Activated naive CD8-positive, alpha-beta T cell (primary cell): Measurements from ENCODE around the gene ARHGEF7.

Source experiments
- H3K27ac Mint-ChIP-seq: one replicate; pipeline ENCODE4 v1.8.0; 2021; ENCODE audit warnings: mixed read lengths
- H3K27me3 Mint-ChIP-seq: one replicate; pipeline ENCODE4 v1.8.0; 2021; ENCODE audit warnings: mixed read lengths
- H3K36me3 Mint-ChIP-seq: one replicate; pipeline ENCODE4 v1.8.0; 2021; ENCODE audit warnings: mixed read lengths
- H3K4me1 Mint-ChIP-seq: one replicate; pipeline ENCODE4 v1.8.0; 2021; ENCODE audit warnings: low read depth, mixed read lengths
- H3K4me3 Mint-ChIP-seq: one replicate; pipeline ENCODE4 v1.8.0; 2021; ENCODE audit warnings: mild to moderate bottlenecking, mixed read lengths
- H3K9me3 Mint-ChIP-seq: one replicate; pipeline ENCODE4 v1.8.0; 2021; ENCODE audit warnings: low read depth, mixed read lengths

Gene ARHGEF7

GRCh38 chr13:111119966-111120365, 4.9 kb downstream of the ARHGEF7 start:
- H3K9me3 Mint-ChIP-seq = no peaks in the 10 kb centered on the region
- no peak overlapping the region for H3K27ac Mint-ChIP-seq
- H3K4me3 Mint-ChIP-seq = no peak overlapping the region
- peaks cover 3% of the 10 kb centered on the region for H3K36me3 Mint-ChIP-seq
- peaks cover 19% of the 10 kb centered on the region for H3K27me3 Mint-ChIP-seq
- H3K4me1 Mint-ChIP-seq = peaks cover 4% of the 10 kb centered on the region

DNA sequence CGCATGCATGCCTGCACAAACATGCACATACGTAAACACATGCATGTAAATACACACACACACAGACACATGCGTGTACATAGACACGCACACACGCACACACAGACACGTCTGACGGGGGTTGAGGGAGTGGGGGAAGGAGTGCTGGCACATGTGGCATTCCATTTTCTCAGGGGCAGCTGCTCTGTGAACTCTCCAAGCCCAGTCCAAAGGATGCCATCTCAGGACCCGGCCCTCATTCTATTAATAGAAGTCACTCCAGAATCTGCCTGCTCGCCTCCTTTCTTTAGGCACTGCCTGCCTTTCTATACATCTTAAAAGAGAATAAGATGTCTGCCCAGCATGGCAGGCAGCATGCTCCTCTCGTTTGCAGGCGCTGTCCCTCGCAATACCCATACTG, 5.3 kb downstream of the ARHGEF7 start:
- peaks cover 4% of the 10 kb centered on the region for H3K4me1 Mint-ChIP-seq

DNA sequence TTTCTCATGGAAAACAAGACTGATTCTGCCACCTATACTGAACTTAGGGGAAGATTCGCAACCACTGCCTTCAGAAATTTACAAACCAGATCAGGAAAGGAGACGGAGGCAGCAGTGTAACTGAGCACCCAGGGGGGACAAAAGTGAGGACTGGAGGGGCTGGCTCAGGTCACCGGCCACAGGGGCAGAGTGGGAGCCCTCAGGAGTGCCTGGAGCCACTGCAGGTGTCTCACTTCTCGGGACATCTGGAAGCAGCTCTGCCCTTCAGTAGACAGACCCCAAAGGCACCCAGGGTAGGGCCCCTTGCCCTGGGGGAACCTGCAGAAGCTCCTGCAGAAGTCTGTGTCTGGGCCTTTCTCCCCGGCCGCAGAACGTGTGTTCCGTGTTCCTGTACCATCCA, 5.8 kb downstream of the ARHGEF7 start:
- Mint-ChIP-seq H3K36me3 (peaks cover 3% of the 10 kb centered on the region), H3K27ac (no peak overlapping the region), H3K9me3 (no peaks in the 10 kb centered on the region), H3K4me1 (peaks cover 4% of the 10 kb centered on the region), H3K4me3 (no peak overlapping the region), H3K27me3 (peaks cover 18% of the 10 kb centered on the region)

More for the DNA sequence above, 5.3 kb downstream of the ARHGEF7 start:
- Mint-ChIP-seq H3K36me3 (peaks cover 3% of the 10 kb centered on the region), H3K27ac (no peak overlapping the region), H3K4me3 (no peak overlapping the region), H3K9me3 (no peaks in the 10 kb centered on the region), H3K27me3 (peaks cover 19% of the 10 kb centered on the region)

DNA sequence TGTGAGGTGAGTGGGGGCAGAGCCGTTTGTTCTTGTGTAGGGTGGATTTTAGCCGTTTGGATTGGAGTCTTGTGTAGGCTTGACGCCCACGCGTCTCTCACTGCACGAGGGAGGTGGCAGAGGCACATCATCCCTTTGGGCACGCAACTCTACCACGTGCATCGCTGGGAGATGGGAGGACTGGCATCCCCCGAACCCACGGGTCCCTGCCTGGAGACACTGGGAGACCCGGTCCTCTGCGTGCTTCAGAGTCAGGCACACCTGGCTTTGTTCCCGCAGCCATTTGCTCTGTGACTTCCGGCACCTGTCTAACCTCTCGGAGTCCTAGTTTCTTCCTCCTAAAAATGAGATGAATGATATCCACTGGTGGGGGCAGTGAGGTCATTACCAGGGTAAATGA, 6.4 kb downstream of the ARHGEF7 start:
- H3K27me3 Mint-ChIP-seq = peaks cover 14% of the 10 kb centered on the region
- no peak overlapping the region for H3K27ac Mint-ChIP-seq
- H3K4me1 Mint-ChIP-seq = no peaks in the 10 kb centered on the region

GRCh38 chr13:111122056-111122455, 6.9 kb downstream of the ARHGEF7 start:
- H3K4me1 Mint-ChIP-seq = no peaks in the 10 kb centered on the region
- H3K27ac Mint-ChIP-seq = no peak overlapping the region
- H3K36me3 Mint-ChIP-seq = no peaks in the 10 kb centered on the region
- H3K9me3 Mint-ChIP-seq = no peaks in the 10 kb centered on the region
- no peak overlapping the region for H3K4me3 Mint-ChIP-seq
- H3K27me3 Mint-ChIP-seq = peaks cover 10% of the 10 kb centered on the region

More for the DNA sequence above, 6.4 kb downstream of the ARHGEF7 start:
- no peaks in the 10 kb centered on the region for H3K36me3 Mint-ChIP-seq
- no peak overlapping the region for H3K4me3 Mint-ChIP-seq
- no peaks in the 10 kb centered on the region for H3K9me3 Mint-ChIP-seq

- Mint-ChIP-seq H3K9me3 (no peaks in the 10 kb centered on the region), H3K4me1 (no peaks in the 10 kb centered on the region), H3K36me3 (no peaks in the 10 kb centered on the region), H3K27me3 (peaks cover 8% of the 10 kb centered on the region), H3K4me3 (no peak overlapping the region), H3K27ac (no peak overlapping the region)
Observed at GRCh38 chr13:111122631-111123030, 7.5 kb downstream of the ARHGEF7 start.

DNA sequence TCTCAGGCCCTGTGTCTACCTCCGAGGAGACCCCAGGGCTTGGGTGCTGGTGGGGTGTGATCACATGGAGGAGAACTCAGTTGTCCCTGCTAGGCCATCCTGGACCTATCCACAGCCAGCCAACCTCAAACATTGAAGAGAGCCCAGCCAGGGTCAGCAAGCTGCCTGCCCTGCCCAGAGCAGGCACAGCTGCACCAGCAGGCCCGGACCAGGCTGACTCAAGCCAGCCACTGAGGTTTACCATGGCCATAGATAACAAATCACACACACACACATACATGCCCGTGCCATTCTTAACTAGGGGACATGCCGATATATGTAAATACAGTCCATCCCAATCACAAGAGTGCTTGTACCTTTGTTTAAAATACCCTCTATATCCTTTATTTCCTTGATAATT, 8.1 kb downstream of the ARHGEF7 start:
- Mint-ChIP-seq H3K36me3 (no peaks in the 10 kb centered on the region), H3K27ac (no peak overlapping the region), H3K27me3 (peaks cover 3% of the 10 kb centered on the region), H3K4me1 (no peaks in the 10 kb centered on the region), H3K9me3 (no peaks in the 10 kb centered on the region), H3K4me3 (no peak overlapping the region)

GRCh38 chr13:111123649-111124048, 8.5 kb downstream of the ARHGEF7 start:
- peaks cover 3% of the 10 kb centered on the region for H3K27me3 Mint-ChIP-seq
- no peak overlapping the region for H3K4me3 Mint-ChIP-seq
- H3K27ac Mint-ChIP-seq = no peak overlapping the region
- no peaks in the 10 kb centered on the region for H3K36me3 Mint-ChIP-seq
- no peaks in the 10 kb centered on the region for H3K9me3 Mint-ChIP-seq
- no peaks in the 10 kb centered on the region for H3K4me1 Mint-ChIP-seq

DNA sequence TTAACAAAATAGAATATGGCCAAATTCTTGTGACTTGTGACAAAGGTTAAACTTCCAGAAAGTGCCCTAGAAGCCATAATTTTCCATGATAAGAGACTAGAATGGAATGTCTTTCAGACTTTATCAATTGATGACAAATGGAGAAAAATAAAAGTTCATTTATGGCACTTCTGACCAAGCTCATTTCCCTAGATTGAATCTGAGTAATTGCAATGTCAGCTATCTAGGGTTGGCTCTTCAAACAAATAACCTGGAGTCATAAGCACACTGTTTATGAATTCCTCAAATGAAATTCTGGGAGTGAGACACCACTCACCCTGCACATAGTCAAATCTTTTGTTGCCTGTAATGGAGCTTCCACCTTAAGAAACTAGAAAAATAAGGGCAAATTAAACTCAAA, 11.4 kb downstream of the ARHGEF7 start:
- H3K36me3 Mint-ChIP-seq = no peaks in the 10 kb centered on the region
- H3K4me1 Mint-ChIP-seq = no peaks in the 10 kb centered on the region
- H3K27ac Mint-ChIP-seq = no peak overlapping the region
- H3K9me3 Mint-ChIP-seq = no peaks in the 10 kb centered on the region
- H3K4me3 Mint-ChIP-seq = no peak overlapping the region
- H3K27me3 Mint-ChIP-seq = no peaks in the 10 kb centered on the region

DNA sequence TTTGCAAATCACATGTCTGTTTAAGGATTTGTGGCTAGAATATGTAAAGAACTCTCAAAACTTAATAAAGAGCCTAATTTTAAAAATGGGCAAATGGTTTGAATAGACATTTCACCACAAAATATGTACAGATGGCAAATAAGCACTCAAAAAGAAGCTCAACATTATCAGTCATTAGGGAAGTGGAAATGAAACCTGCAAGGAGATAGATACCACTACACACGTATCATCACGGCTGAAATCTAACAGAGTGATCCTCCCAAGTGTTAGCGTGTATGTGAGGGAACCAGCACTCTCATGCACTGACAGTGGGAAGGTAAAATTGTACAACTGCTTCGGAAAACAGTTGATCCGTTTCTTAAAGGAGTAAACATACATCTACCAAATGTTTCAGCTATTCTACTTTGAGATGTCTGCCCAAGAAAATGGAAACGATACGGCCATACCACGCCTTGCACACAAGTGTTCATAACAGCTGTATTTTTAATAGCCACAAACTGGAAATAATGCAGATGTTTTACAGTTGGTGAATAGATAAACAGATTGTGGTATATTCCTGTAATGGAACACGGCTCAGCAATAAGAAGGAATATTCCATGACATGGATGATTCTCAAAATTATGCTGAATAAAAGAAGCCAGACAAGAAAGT, 14.5 kb downstream of the ARHGEF7 start:
- Mint-ChIP-seq H3K4me3 (no peak overlapping the region), H3K36me3 (no peaks in the 10 kb centered on the region), H3K27me3 (no peaks in the 10 kb centered on the region), H3K4me1 (no peaks in the 10 kb centered on the region), H3K9me3 (no peaks in the 10 kb centered on the region), H3K27ac (no peak overlapping the region)

GRCh38 chr13:111130116-111130508, 15.0 kb downstream of the ARHGEF7 start:
- no peaks in the 10 kb centered on the region for H3K27me3 Mint-ChIP-seq
- H3K4me1 Mint-ChIP-seq = no peaks in the 10 kb centered on the region
- H3K9me3 Mint-ChIP-seq = no peaks in the 10 kb centered on the region
- no peaks in the 10 kb centered on the region for H3K36me3 Mint-ChIP-seq
- no peak overlapping the region for H3K4me3 Mint-ChIP-seq
- H3K27ac Mint-ChIP-seq = no peak overlapping the region

GRCh38 chr13:111131048-111131447, 15.9 kb downstream of the ARHGEF7 start:
- Mint-ChIP-seq H3K27ac (no peak overlapping the region), H3K9me3 (no peaks in the 10 kb centered on the region), H3K36me3 (no peaks in the 10 kb centered on the region), H3K27me3 (no peaks in the 10 kb centered on the region), H3K4me3 (no peak overlapping the region), H3K4me1 (no peaks in the 10 kb centered on the region)

DNA sequence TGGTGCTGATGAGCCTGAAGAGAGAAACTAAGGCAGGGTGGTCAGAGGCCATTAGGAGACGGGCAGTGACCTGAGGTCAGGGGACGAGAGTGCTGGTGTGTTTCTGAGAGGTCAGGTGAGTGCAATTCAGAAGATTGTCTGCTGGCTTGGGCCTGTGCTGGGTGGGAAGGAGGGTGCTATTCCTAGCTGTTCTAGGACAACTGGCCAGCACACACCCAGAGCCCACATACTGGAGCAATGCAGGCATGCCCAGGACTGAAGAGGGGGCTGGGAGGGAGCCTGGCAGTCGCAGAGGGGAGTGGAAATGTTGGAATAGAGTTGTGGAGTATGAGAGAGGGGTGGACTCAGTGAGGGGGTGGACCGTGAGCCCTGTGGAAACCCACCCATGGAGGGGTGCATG, 16.5 kb downstream of the ARHGEF7 start:
- H3K27ac Mint-ChIP-seq = no peak overlapping the region
- H3K9me3 Mint-ChIP-seq = no peaks in the 10 kb centered on the region
- no peaks in the 10 kb centered on the region for H3K36me3 Mint-ChIP-seq
- no peaks in the 10 kb centered on the region for H3K4me1 Mint-ChIP-seq
- no peak overlapping the region for H3K4me3 Mint-ChIP-seq
- no peaks in the 10 kb centered on the region for H3K27me3 Mint-ChIP-seq

GRCh38 chr13:111132948-111133347, 17.8 kb downstream of the ARHGEF7 start:
- Mint-ChIP-seq H3K27me3 (peaks cover 2% of the 10 kb centered on the region), H3K36me3 (no peaks in the 10 kb centered on the region), H3K9me3 (no peaks in the 10 kb centered on the region), H3K4me1 (no peaks in the 10 kb centered on the region), H3K4me3 (no peak overlapping the region), H3K27ac (no peak overlapping the region)

DNA sequence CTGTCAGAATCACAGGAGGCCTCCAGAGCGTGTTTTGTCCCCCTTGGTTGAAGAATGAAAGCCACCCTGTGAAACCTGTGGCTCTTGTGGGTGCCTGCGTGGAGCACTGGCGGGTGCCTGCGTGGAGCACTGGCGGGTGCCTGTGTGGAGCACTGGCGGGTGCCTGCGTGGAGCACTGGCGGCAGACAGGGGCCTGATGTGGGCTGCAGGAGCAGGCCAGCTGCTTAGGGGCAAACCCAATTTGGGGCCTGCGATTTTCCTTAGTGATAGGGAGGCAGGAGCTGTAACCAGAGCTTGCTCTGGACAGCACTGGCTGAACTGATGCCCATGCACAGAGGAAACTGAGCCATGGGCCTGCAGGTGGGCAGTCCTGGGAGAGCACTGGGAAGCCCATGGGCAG, 24.3 kb downstream of the ARHGEF7 start:
- H3K27me3 Mint-ChIP-seq = peaks cover 5% of the 10 kb centered on the region

DNA sequence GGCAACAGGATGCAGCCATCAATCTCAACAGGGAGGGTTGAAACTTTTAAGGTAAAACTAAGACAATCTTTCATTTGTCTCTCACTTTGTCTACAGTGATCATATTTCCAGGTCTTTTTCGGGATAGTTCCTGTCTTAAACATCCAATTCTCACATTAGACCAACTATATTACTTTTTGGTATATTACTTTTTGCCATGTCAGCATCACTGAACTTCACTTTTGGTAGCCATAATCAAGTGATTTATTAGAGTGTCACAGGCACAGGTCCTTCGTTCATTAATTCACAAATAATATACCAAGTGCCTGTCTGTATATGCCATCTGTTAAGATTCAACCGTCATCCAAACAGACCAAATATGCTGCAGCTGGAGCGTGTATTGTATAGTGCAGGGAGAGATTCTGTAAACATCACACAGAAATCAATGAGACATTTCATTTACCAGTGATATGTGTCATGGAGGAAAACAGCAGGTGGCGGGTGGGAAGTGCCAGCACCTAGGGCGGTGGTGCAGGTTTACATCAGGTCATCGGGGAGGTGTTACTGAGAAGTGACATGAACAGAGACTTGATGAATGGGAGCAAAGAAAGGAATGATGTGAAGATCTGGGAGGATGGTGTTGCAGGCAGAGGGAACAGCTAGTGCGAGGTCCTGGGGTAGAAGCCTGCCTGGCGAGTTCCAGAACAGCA, 24.9 kb downstream of the ARHGEF7 start:
- Mint-ChIP-seq H3K9me3 (no peaks in the 10 kb centered on the region), H3K4me1 (no peaks in the 10 kb centered on the region), H3K4me3 (no peak overlapping the region), H3K36me3 (no peaks in the 10 kb centered on the region), H3K27me3 (peaks cover 5% of the 10 kb centered on the region), H3K27ac (no peak overlapping the region)

More for the DNA sequence above, 24.3 kb downstream of the ARHGEF7 start:
- no peak overlapping the region for H3K27ac Mint-ChIP-seq
- H3K4me1 Mint-ChIP-seq = no peaks in the 10 kb centered on the region
- H3K9me3 Mint-ChIP-seq = no peaks in the 10 kb centered on the region
- no peaks in the 10 kb centered on the region for H3K36me3 Mint-ChIP-seq
- no peak overlapping the region for H3K4me3 Mint-ChIP-seq
